HG03139 (cell line): ENCODE measurements around the gene OR2AE1.

Experiments used
- ATAC-seq: cut with Tn5 transposase; IDR thresholded peaks from one replicate; pipeline ENCODE4 v1.9.1; 2021; ENCODE audit not compliant: unreplicated experiment

Gene OR2AE1

DNA sequence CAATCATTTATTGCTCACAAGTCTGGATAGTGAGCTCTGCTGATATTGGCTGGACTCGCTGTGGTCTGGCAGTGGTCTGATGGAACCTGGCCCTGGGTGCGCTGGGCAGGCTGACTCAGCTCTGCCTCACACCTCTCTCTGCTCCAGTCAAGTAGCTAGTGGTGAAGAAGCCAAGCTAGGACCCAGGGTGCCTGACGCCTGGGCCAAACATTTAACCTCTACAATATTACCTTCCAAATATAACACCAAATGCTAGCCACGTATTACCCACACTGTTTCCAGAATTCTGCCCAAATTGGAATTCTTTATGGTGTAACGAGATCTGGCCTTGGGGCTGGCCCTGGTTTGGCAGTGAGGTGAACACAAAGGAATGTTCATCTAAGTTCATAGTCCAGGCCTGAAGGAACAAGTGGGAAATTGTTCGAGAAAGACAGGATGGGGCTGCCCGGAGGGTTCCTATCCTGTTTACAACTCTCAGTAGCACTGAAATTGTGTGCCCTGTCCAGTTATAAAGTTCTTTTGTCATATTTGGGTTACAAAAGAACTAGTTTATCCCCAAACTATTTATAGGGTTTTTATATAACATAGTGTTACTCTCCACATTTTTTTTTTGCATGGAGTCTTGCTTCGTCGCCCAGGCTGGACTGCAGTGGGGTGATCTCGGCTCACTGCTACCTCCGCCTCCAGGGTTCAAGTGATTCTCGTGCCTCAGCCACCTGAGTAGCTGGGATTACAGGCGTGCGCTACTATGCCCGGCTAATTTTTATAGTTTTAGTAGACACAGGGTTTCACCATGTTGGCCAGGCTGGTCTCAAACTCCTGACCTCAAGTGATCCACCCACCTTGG, 16.3 kb downstream of the OR2AE1 start:
- ATAC-seq: no peak

DNA sequence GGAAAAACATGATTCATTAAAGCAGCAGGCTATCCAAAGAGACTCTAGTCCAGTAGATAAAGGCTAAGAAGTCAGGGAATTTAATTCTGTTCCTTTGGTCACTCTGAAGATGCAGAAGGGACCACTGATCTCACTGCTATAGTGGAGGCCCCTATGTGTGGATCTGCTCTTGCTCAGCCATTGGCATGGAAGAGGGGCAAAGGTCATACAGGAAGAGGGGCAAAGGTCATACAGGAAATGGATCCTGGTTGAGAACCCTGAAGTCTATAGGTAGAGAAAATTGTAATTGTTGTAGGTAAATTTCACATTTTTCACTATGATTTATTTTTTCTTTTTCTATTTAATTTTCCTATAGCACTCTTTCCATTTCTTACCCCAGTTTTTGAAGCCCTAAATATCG, 21.6 kb downstream of the OR2AE1 start:
- ATAC-seq: no peak

DNA sequence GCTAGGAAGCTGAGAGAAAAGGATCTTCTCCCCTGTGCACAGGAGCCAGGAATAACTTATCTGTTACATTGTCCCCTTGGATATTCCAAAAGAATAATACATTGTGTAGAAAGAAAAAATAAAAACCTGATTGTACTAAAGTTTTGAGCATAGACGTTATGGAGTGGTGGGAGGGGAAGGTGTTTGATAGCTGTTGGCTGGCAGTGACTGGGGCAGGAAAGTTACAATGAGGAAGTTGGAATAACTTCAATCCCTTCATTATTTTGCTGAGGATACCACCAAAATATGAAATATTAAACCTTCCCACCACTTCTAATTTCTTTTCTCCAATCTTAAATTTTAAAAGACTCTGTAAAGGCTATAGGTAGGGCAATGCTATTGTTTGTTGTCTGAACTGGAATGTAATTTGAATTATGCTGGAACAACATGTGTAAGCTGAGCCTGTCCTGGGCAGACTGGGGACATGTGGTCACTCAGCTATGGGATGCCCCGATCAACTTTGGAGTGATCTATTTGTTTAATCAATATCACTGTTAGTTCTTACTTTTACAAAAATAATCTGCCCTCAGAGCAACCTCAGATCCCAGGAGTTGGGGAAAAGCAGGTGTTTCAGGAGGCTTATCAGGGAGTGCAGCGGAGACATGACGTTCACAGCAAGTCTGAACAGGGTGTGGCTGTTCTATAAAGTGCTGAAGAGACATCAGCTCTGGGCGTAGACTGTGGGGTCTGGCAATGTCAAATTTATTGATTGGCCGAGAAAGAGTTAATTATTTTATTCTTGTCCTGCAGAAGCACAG, 28.2 kb downstream of the OR2AE1 start:
- no peak for ATAC-seq

DNA sequence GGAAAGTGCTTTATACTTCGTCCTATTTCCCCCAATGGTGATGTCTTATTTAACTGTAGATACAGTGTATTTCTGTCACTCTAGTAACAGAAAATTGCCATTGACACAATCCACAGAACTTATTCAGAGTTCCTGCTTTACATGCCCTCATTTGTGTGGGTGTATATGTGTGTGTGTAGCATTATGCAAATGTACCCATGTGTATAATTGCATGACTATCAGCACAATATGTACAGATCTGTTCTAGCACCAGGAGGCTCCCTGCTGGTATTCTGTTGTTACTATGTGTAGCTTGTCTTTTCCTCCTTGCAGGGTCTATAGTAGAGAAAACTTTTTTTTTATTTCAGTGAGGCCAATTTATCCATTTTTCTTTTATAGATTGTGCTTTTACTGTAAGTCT, 32.5 kb downstream of the OR2AE1 start:
- no peak for ATAC-seq

DNA sequence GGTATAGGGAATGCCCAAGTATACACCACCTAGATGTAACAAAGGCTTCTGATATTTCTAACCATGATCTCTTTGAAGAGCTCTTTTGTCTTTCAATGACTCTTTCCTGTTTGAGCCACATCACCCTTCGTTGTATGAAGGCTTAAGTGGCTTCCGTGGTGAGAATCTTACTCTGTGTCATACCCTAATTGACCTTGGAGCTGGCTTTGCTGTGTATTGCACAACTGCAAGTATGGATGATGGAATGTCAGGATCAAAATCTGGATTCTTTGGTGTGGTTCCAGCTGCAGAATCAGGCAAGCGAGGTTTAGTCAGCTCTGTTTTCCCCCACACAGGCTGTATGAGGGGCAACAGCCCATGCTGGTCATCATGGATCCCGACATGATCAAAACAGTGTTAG, 33.0 kb downstream of the OR2AE1 start:
- no peak for ATAC-seq

DNA sequence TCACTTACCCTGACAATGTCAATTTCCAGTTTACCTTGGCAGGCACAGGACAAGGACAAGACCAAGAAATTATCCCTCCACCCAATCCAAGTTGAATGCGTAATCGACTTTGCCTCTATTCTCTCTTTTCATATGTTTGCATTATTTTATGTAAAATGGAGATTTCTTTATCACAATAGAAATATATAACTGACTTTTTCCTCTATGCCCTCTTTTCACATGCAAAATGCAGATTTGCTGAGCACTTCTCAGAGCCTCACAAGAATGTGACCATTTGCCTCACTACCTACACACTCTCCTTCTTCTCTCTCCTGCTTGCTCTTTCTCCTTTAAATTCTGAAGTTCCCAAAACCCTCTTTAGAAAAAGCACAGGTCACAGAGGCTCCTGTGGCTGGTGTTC, 33.9 kb downstream of the OR2AE1 start:
- ATAC-seq: no peak

DNA sequence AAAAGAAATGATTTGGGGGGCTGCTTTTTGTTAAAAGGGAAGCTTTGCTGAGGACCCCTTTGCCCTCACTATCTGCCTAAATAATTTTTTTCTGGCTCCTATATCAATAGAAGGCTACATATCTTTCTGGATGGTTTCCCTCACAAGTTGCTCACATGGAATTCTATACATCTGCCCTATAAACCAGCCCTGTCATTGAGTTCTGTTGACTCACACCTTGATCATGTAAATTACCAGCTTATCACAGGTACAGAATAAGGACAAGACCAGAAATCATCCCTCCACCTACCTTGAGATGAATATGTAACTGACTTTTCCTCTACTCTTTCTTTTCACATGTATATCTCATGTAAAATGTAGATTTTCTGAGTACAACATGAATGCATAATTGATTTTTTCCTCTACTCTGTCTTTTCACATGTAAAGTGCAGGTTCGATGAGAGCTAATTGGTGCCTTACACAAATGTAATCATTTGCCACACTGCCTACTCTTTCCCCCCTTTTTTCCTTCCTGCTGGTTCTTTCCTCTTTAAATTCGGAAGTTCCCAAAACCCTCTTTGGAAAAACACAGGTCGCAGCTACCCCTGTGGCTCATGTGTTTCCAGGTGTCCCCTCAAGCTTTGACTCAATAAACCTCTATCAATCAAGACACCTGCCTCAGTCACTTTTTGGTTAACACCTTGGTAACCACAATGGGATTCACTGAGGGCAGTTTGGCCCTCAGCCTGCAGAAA, 36.5 kb downstream of the OR2AE1 start:
- no peak for ATAC-seq

DNA sequence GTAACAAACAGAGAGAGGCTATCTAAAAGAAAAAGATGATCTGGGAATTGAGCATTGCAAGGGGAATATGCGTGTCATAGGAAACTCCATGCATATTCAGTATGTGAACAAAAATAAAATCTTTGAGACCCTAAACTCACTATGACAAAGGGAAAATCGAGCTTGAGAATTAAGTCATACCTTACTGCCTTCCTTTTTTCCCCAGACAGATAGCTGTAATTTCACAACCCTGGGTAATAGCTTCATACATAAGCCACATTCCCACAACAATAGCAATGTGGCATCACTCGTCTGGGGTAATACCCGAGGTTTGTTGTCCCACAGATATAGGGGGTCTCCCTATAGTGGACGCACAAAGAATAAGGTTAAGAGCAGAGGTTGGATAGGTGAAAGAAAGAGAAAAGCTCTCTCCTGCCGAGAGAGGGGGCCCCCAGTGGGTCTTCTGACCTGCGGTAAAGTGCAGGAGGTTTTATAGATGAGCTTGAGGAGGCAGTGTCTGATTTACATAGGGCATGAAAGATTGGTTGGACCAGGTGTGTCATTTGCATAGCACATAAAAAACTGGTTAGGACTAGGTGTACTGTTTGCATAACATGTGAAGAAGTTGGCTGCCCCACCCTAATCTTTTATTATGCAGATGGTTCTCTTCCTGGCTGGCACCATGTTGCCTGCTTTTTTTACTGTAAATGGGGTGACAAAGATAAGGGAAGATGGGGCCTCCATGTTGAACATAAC, 37.4 kb downstream of the OR2AE1 start:
- no peak for ATAC-seq

DNA sequence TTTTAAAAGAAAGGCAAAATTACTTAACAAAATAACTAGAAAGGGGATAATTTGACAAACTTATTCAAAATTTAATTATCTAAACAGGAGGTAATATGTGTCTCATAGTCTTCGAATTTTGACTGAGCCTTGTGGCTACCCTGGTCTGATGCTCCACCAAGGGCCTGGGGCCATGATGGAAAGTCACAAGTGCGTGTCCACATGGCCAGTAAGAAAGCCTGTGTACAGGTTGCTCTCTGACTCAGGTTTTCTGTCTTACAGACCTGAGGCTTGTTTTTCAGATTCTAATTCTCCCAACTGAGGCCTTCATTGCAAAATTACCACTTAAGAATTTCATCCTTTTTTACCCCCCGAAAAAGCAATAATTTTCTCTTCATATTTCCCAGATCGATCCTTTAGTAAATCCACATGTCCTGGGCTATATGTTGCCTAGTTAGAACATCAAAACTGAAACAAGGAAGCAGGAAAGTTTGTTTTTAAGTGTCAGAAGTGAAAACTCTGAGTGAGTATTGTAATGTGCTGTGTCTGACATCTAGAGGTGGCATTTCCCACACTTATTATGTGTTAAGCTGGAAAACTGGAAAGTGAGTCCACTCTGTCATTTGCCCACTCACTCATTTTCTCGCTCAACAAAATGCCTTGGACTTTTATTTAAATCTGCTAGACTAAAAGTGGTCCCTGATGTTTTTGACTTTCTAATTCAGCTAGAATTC, 39.0 kb downstream of the OR2AE1 start:
- ATAC-seq: no peak

DNA sequence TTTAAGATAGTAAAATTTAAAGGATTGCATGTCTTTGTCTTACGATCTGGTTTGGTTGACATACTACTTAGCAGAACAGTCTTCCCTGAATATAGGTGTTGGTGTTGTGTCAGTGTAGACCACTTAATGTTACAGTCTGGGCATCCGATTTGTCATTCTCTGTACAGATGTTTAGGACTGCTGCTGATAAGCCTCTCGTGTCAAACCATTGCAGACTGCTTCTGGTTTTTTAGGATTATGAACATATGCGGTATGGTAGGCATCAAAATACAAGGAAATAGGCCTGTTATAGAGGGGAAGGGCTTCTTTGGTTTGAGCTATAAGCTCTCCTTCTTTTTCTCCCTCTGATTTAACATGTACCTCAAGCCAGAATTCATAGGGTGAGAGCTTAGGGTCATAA, 41.6 kb downstream of the OR2AE1 start:
- no peak for ATAC-seq

DNA sequence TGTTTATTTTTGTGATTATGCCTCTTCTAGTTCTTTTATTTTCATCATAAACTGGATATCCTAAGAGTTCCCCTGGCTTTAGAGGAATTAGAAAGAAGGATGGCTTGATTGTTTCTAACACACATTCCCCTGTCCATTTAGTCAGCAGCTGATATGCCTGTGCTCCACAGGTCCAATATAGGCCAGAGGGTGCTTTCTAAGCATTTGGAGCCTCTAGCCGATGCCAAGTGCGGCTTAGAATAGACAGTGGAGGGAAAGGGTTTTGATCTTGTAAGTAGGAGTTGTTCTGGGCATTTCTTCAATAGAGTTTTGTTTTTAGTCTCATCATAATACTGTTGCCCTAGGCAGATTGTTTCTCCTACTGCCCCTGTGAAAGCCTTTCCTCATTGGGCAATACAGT, 42.5 kb downstream of the OR2AE1 start:
- no peak for ATAC-seq

DNA sequence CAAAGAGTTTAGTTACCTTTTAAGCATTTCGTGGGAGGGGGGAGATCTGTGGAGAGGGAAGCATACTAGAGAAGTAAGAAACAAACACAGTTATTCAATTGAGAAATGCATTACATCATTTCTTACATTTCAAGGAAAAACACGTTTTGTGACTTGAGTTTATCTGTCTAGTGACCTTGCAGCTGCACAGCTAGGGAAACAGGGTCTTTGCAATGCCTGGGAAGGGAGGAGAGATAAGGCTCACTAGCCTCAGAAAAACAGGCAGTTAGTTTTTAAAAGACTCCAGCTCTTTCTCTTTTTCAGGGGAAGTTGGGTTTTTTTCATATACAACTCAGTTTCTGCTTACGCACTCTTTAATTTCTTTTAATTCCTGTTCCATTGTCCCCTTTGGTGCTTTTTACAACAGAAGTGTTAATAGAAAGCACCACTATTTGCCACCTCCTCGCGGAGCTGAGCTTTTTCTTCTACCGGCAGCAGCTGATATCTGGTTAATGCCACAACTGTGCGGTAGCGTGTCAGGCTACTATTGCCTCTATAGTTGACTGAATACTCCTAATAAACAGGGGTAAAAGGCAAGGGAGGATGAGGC, 43.5 kb downstream of the OR2AE1 start:
- ATAC-seq: no peak

DNA sequence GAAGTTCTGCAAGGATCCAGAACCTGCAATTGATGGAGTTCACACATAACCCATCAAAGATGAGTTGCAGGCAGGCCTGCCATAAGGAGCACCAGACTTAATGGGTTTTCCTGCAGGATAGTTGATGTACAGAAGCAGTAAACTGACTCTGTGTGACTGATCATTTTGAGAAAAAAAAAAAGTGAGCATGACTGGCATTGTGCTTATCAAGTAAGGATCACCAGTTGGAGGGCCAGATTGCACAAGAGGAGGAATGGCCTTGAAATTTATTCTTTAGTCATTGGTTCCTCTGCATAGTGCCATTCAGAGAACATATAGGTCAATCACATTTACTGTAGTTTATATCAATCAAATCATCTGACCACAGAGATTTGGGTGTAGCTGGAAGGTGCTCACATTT, 45.2 kb downstream of the OR2AE1 start:
- no peak for ATAC-seq

DNA sequence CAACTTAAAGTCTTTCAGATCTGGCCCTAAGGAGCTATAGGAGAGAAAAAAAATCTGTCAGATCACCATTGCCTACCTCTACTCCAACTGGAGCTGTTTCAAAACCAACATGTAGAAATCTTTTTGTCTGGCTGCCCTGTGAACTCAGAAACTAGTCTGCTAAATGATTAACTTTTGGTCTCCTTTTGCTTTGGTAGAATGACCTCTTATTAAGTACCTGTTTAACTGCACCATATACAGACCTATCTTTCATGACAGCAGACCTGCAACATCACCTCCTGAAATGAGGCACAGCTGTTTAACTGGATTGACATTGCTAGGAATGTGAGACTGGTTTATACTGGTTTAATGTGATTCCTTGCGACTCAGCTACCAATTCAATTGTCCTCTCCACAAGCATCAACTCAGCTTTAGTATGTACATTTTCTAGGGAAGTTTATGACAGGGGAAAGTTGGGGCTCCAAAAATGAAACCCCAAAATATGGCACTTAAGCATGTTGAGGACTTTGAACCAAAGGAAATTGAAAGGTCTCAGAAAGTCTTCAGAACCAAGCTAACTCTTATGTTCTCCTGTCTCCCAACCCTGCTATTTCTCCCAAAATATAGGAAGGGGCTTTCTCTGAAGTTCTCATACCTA, 47.2 kb downstream of the OR2AE1 start:
- peak; percentile 56 for ATAC-seq

DNA sequence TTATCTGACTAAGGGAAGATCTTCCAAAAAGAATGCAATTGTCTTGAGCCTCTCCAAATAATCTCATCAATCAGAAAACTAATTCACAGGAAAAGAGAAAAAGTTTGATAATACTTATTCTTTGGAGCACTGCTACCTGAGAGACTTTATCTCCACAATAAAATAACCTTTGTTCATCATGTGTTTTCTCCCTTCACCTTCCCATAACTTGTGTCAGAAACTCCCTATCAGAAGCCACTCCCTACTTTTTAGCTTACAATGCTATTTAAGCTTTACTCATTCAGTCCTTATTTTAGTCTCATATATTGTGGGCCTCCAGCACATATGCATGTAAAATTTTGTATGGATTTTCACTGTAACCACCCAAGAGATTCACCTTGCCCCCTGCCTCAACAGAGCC, 48.0 kb downstream of the OR2AE1 start:
- ATAC-seq: no peak

DNA sequence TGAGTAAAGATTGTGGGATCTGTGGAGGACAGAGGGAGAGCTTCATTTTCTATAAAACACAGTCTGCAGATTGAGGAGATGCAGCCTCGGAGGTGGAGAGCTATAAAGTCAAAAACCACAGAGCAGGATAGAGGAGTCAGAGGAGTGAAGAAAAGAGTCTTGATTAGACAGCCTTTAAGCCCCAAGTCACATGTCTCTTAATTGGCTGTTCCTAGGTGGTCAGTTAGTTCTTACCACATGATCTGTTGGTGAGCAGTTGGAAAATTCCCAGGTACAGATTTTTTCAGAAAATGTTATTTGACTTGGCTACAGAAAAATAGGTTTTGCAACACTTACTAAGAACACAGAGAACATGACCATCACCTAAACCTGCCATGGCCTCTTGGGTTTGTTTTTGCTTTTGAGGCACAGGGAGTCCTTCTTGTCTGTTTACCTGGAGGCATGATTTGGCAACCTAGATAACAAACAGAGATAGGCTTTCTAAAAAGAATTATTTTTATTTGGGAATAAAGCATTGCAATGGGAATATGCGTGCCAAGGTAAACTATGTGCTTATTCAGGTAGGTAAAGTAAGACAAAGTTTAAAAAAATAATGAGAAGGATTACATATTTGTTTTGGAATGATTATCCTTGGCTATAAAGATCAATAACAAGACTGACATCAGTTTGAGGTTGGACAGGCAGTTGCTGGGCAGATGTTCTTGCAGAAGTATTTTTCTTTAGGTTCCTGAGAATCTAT, 49.6 kb downstream of the OR2AE1 start:
- no peak for ATAC-seq
